Caco-2 (cell line): ENCODE data around the gene ZAR1. TPM values are rescaled to one million over a fixed set of nuclear protein-coding genes. Genes with fewer than 3 reads are reported as not detected.

Source experiments
- BruUV-seq: library from RNA; stranded (reverse); fragments of 400-500 nt; replicated peaks from 2 replicates; lab custom pipeline; 2021; lab: Mats Ljungman, UMichigan
- CTCF ChIA-PET: fragments of 300-600 bp; sonication (Branson Sonifier 250); formaldehyde crosslinking; loops from one replicate; lab custom pipeline; 2022; ENCODE audit warnings: antibody characterized with exemption; lab: Charles Lee
- POLR2A ChIA-PET: fragments of 300-600 bp; sonication (Branson Sonifier 250); formaldehyde crosslinking; loops from one replicate; lab custom pipeline; 2022; ENCODE audit warnings: antibody characterized with exemption; lab: Charles Lee
- DNase-seq, 2 experiments: peaks; one replicate each; pipeline versions ENCODE4 v3.0.0 to v3.0.0-alpha.2; 2020 to 2022
- H3K27me3 ChIP-seq: replicated peaks from 2 replicates; pipeline ENCODE4 v1.6.0; 2011; ENCODE audit warnings: low read length; ENCODE audit not compliant: control insufficient read depth, insufficient read depth
- H3K36me3 ChIP-seq: 2 replicates; pipeline ENCODE4 v1.5.1; 2011; ENCODE audit warnings: low read length; ENCODE audit not compliant: control insufficient read depth, insufficient read depth
- H3K4me1 ChIP-seq: fragments of 250-450 bp; sonication (Bioruptor Pico); 2 replicates; pipeline ENCODE4 v1.5.1; 2020; ENCODE audit warnings: mild to moderate bottlenecking
- H3K4me3 ChIP-seq: 2 replicates; pipeline ENCODE4 v1.5.1; 2011; ENCODE audit warnings: low read depth, mild to moderate bottlenecking, control low read depth, low read length
- H3K9me3 ChIP-seq: fragments of 250-450 bp; sonication (Bioruptor Pico); 2 replicates; pipeline ENCODE4 v1.5.1; 2020; ENCODE audit warnings: mild to moderate bottlenecking, moderate library complexity
- H3K27ac Mint-ChIP-seq: one replicate; pipeline ENCODE4 v1.8.0; 2022; ENCODE audit warnings: mixed read lengths; ENCODE audit not compliant: unreplicated experiment
- H3K27me3 Mint-ChIP-seq: one replicate; pipeline ENCODE4 v1.8.0; 2022; ENCODE audit warnings: mixed read lengths; ENCODE audit not compliant: insufficient read depth, unreplicated experiment
- H3K36me3 Mint-ChIP-seq: one replicate; pipeline ENCODE4 v1.8.0; 2022; ENCODE audit warnings: mild to moderate bottlenecking, mixed read lengths; ENCODE audit not compliant: insufficient read depth, unreplicated experiment
- H3K4me1 Mint-ChIP-seq: one replicate; pipeline ENCODE4 v1.8.0; 2022; ENCODE audit warnings: low read depth, mixed read lengths; ENCODE audit not compliant: unreplicated experiment
- H3K4me3 Mint-ChIP-seq: one replicate; pipeline ENCODE4 v1.8.0; 2022; ENCODE audit warnings: mild to moderate bottlenecking, moderate library complexity, mixed read lengths; ENCODE audit not compliant: unreplicated experiment
- H3K9me3 Mint-ChIP-seq: one replicate; pipeline ENCODE4 v1.8.0; 2022; ENCODE audit warnings: mixed read lengths; ENCODE audit not compliant: unreplicated experiment
- intact Hi-C: fragments of 100-400 bp; cut with micrococcal nuclease; formaldehyde crosslinking; loops from one replicate; pipeline ENCODE4 v1.10.0; 2022; ENCODE audit not compliant: unreplicated experiment
- total RNA-seq: library from RNA; stranded (reverse); gene quantifications from 2 replicates; pipeline ENCODE4 v1.2.3, GENCODE V29; 2022
- TF ChIP-seq, protein P1 (sequence below), 2 experiments: fragments of 200-600 bp in 1 of 2; IDR thresholded peaks; 1 replicate in 1 of 2; 2 replicates in 1 of 2; pipeline versions ENCODE4 v1.5.1 to v1.8.0; 2011 to 2022; ENCODE audit warnings: antibody characterized with exemption in 1 of 2, control low read depth in 1 of 2, inconsistent platforms in 1 of 2, low read depth in 1 of 2, low read length in 1 of 2, mild to moderate bottlenecking in 1 of 2, moderate library complexity in 1 of 2; ENCODE audit not compliant: insufficient read depth in 1 of 2, severe bottlenecking in 1 of 2, unreplicated experiment in 1 of 2

The ZAR1 gene
- total RNA-seq, 1 experiment from 2014 or later, result not detected

DNA sequence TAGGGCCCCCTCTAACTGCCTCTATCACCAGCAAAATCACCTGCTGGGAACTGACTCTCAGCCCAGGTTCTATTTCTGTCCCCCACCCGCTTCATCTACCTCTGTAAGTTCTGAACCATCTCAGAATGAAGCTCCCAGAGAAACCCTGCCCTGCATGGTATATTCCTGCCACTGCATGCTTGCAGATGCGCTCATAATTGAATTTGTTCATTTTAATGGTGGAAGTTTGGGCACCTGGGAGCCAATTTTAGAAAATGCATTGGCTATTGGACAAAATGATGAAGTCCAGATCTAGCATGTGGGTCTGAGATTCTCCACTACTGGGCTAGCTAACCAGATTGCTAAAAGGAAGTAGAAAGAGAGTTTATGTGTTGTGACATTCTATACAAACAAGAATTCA, 35.5 kb upstream of the ZAR1 start:
- Histone ChIP-seq H3K4me1 (peaks cover 1% of the 10 kb centered on the region), H3K9me3 (no peaks in the 10 kb centered on the region), H3K27me3 (no peaks in the 10 kb centered on the region), H3K4me3 (no peak overlapping the region), H3K36me3 (no peaks in the 10 kb centered on the region)
- no TSS peak for BruUV-seq
- no peak for DNase-seq
- ChIA-PET CTCF (no interaction called here), POLR2A (no interaction called here)
- Mint-ChIP-seq H3K9me3 (no peaks in the 10 kb centered on the region), H3K27ac (no peak overlapping the region), H3K4me3 (no peak overlapping the region), H3K36me3 (no peaks in the 10 kb centered on the region), H3K27me3 (no peaks in the 10 kb centered on the region), H3K4me1 (peaks cover 1% of the 10 kb centered on the region)
- intact Hi-C loops, result no loop called here
- TF ChIP-seq, protein P1, sequence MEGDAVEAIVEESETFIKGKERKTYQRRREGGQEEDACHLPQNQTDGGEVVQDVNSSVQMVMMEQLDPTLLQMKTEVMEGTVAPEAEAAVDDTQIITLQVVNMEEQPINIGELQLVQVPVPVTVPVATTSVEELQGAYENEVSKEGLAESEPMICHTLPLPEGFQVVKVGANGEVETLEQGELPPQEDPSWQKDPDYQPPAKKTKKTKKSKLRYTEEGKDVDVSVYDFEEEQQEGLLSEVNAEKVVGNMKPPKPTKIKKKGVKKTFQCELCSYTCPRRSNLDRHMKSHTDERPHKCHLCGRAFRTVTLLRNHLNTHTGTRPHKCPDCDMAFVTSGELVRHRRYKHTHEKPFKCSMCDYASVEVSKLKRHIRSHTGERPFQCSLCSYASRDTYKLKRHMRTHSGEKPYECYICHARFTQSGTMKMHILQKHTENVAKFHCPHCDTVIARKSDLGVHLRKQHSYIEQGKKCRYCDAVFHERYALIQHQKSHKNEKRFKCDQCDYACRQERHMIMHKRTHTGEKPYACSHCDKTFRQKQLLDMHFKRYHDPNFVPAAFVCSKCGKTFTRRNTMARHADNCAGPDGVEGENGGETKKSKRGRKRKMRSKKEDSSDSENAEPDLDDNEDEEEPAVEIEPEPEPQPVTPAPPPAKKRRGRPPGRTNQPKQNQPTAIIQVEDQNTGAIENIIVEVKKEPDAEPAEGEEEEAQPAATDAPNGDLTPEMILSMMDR (IDR thresholded peaks at IDR 0.05; ENCODE audit: insufficient read depth in 1 of 2, low read depth in 1 of 2, low read length in 1 of 2, severe bottlenecking in 1 of 2, unreplicated experiment in 1 of 2), result no peak

DNA sequence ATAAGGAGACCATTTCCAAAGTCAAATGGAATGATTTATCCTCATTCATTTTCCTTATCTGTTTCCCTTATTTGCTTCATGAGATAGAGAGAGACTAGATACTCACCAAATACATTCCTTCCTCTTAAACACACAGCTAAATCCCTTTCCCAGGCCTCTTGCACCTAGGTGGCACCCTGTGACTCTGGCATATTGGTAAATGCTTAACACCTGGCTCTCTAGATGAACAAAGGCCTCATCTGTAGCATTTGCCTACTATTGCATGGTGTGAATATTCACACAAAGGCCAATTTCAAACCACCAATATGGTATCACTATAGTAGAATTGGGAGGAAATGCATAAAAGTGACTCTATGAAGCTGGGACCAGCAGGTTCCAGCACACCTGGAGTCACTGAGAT, 29.1 kb upstream of the ZAR1 start:
- BruUV-seq, result no TSS peak
- intact Hi-C loops, result no loop called here
- Mint-ChIP-seq H3K4me1 (peaks cover 17% of the 10 kb centered on the region), H3K27ac (peak overlapping the region; percentile 23), H3K9me3 (no peaks in the 10 kb centered on the region), H3K36me3 (no peaks in the 10 kb centered on the region), H3K4me3 (no peak overlapping the region), H3K27me3 (no peaks in the 10 kb centered on the region)
- no peaks in the 10 kb centered on the region for H3K9me3 ChIP-seq
- H3K27me3 ChIP-seq, result no peaks in the 10 kb centered on the region
- CTCF ChIA-PET, result interaction anchor here (1.4 kb wide), 1 partner anchor 14 kb away, joined by 4 read pairs; no protein-coding TSS in a partner anchor
- POLR2A ChIA-PET, result interaction anchor here (0.6 kb wide), 1 partner anchor 119 kb away, joined by 6 read pairs; no protein-coding TSS in a partner anchor
- no peaks in the 10 kb centered on the region for H3K36me3 ChIP-seq
- DNase-seq, result peak in 1 of 2 experiments; percentile 34
- H3K4me1 ChIP-seq, result peaks cover 18% of the 10 kb centered on the region
- TF ChIP-seq, protein P1 (IDR thresholded peaks at IDR 0.05; ENCODE audit: insufficient read depth in 1 of 2, low read depth in 1 of 2, low read length in 1 of 2, severe bottlenecking in 1 of 2, unreplicated experiment in 1 of 2), result no peak
- no peak overlapping the region for H3K4me3 ChIP-seq

DNA sequence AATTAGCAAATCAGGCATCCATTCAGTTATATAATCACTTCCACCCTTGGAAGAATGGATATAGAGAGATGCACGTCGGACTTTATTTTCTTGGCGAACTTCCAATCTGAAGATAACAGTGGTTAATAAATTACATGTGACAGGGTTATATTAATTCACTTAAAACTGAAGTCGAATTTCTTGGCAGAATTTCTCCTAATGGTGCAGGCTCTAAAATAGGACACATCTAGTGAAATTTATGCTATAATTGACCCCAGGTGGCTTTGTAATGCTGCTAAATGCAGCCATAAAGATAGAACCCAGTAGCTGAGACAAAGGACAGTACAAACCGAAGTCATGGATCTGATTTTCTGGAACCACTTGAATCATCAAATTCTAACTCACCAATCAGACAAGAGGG, 27.7 kb upstream of the ZAR1 start:
- no peak overlapping the region for H3K27ac Mint-ChIP-seq
- H3K4me1 ChIP-seq, result peaks cover 18% of the 10 kb centered on the region
- H3K36me3 Mint-ChIP-seq, result no peaks in the 10 kb centered on the region
- no peaks in the 10 kb centered on the region for H3K9me3 Mint-ChIP-seq
- ChIA-PET POLR2A (no interaction called here), CTCF (no interaction called here)
- TF ChIP-seq, protein P1 (IDR thresholded peaks at IDR 0.05; ENCODE audit: insufficient read depth in 1 of 2, low read depth in 1 of 2, low read length in 1 of 2, severe bottlenecking in 1 of 2, unreplicated experiment in 1 of 2), result no peak
- H3K4me3 ChIP-seq, result no peak overlapping the region
- no peak for DNase-seq
- no peaks in the 10 kb centered on the region for H3K27me3 ChIP-seq
- no peaks in the 10 kb centered on the region for H3K9me3 ChIP-seq
- H3K27me3 Mint-ChIP-seq, result no peaks in the 10 kb centered on the region
- H3K4me1 Mint-ChIP-seq, result peaks cover 17% of the 10 kb centered on the region
- H3K36me3 ChIP-seq, result no peaks in the 10 kb centered on the region
- BruUV-seq, result no TSS peak
- H3K4me3 Mint-ChIP-seq, result no peak overlapping the region
- intact Hi-C loops, result no loop called here
